Smooth muscle cell of the umbilical artery (primary cell): ENCODE results near the gene OR3A3. TPM values are rescaled to one million over a fixed set of nuclear protein-coding genes. Genes with fewer than 3 reads are reported as not detected.

Experiments
- total RNA-seq: library from RNA; depleted of rRNA; stranded (reverse); fragments of >200 nt; gene quantifications from 2 replicates; pipeline ENCODE4 v1.2.3, GENCODE V29; 2014

Gene OR3A3
- not detected in 2 replicates for total RNA-seq

GRCh38 chr17:3411070-3411469, at the start of gene OR3A3:
OR3A3 (plus strand) TSS chr17:3411370.

GRCh38 chr17:3385869-3386816, 25.0 kb upstream of the OR3A3 start, which contains the start of gene OR3A2:
OR3A2 (minus strand) TSS chr17:3386308.

GRCh38 chr17:3398310-3398709, 12.9 kb upstream of the OR3A3 start, which contains the start of gene OR1E1:
OR1E1 (minus strand) TSS chr17:3398410; CDS start chr17:3398410, 0 bp downstream.

GRCh38 chr17:3433741-3434140, 22.6 kb downstream of the OR3A3 start, which contains the start of gene OR1E2:
OR1E2 (minus strand) TSS chr17:3433841; CDS start chr17:3433841, 0 bp downstream.

GRCh38 chr17:3471599-3471998, 60.4 kb downstream of the OR3A3 start, which contains the start of gene SPATA22:
SPATA22 (minus strand) TSS chr17:3471819; CDS start chr17:3469325, 2,494 bp downstream.

Other genes with a start within 250 kb of the OR3A3 start
- not detected in 2 replicates for gene OR1A2, start 213.9 kb upstream of the OR3A3 start, total RNA-seq
- not detected in 2 replicates for gene OR1A1, start 203.7 kb upstream of the OR3A3 start, total RNA-seq
- not detected in 2 replicates for gene OR3A1, start 113.0 kb upstream of the OR3A3 start, total RNA-seq
- gene OR3A2, start 25.1 kb upstream of the OR3A3 start, total RNA-seq, result not detected in 2 replicates
- not detected in 2 replicates for gene OR1E1, start 13.0 kb upstream of the OR3A3 start, total RNA-seq
- gene OR1E2, start 22.5 kb downstream of the OR3A3 start, total RNA-seq, result not detected in 2 replicates
- gene SPATA22, start 60.4 kb downstream of the OR3A3 start, total RNA-seq, result not detected in 2 replicates
- gene ASPA, start 64.6 kb downstream of the OR3A3 start, total RNA-seq, result 0.05 and 0.30 TPM in 2 replicates
- gene TRPV3, start 146.4 kb downstream of the OR3A3 start, total RNA-seq, result 0.65 and 1.2 TPM in 2 replicates
- gene TRPV1, start 198.0 kb downstream of the OR3A3 start, total RNA-seq, result 1.5 and 3.6 TPM in 2 replicates
- gene SHPK, start 224.9 kb downstream of the OR3A3 start, total RNA-seq, result 11.3 and 11.4 TPM in 2 replicates
- 14.5 and 19.0 TPM in 2 replicates for gene CTNS, start 225.4 kb downstream of the OR3A3 start, total RNA-seq